Measurements from ENCODE around the gene CELA3B. TPM values are rescaled to one million over a fixed set of nuclear protein-coding genes. Genes with fewer than 3 reads are reported as not detected.

CELA3B gene
- total RNA-seq, 4 donors from 2014 or later, result not detected

GRCh38 chr1:21944733-21945073 lies 32.1 kb upstream of the CELA3B start:
- Histone ChIP-seq H3K4me1 (peaks cover 5 to 7% of the 10 kb centered on the region in 2 donors), H3K27me3 (no peaks in the 10 kb centered on the region), H3K9me3 (no peaks in the 10 kb centered on the region), H3K4me3 (replicated peaks in 1 of 3) (no peak overlapping the region), H3K27ac (no peak overlapping the region), H3K36me3 (no peaks in the 10 kb centered on the region)
- 69 to 93% methylated on average over 3 of the region's 3 CpGs for WGBS, 2 donors
- TF ChIP-seq POLR2A (IDR thresholded peaks at IDR 0.05), result no peak
- no peak for TF ChIP-seq CTCF (IDR thresholded peaks at IDR 0.05)
- intact Hi-C loops (cut with DNase I), result no loop called here
- no peak for DNase-seq

- Histone ChIP-seq H3K36me3 (no peaks in the 10 kb centered on the region), H3K4me3 (replicated peaks in 1 of 3) (no peak overlapping the region), H3K9me3 (no peaks in the 10 kb centered on the region), H3K4me1 (no peaks in the 10 kb centered on the region), H3K27me3 (no peaks in the 10 kb centered on the region), H3K27ac (no peak overlapping the region)
- TF ChIP-seq POLR2A (IDR thresholded peaks at IDR 0.05), result no peak
- TF ChIP-seq CTCF (IDR thresholded peaks at IDR 0.05), result no peak
- DNase-seq, result peak in 1 of 2 donors; percentile 28
- 64 to 93% methylated on average over 4 to 9 of the region's 11 CpGs for WGBS, 2 donors
- intact Hi-C loops (cut with DNase I), result no loop called here
These were observed 29.8 kb upstream of the CELA3B start for GRCh38 chr1:21946836-21947587.

GRCh38 chr1:21950734-21951133 lies 26.1 kb upstream of the CELA3B start:
- intact Hi-C loops (cut with DNase I), result loop anchor here (5.0 to 10.0 kb wide), 2 partner anchors 38 to 286 kb away; partner anchors contain the start of gene RAP1GAP
- TF ChIP-seq POLR2A (IDR thresholded peaks at IDR 0.05) (no peak), CTCF (IDR thresholded peaks at IDR 0.05) (no peak)
- Histone ChIP-seq H3K36me3 (no peaks in the 10 kb centered on the region), H3K4me1 (peaks cover 0 to 4% of the 10 kb centered on the region in 2 donors), H3K27me3 (no peaks in the 10 kb centered on the region), H3K9me3 (no peaks in the 10 kb centered on the region), H3K27ac (no peak overlapping the region), H3K4me3 (replicated peaks in 1 of 3) (no peak overlapping the region)
- DNase-seq, result no peak
- 93 to 98% methylated on average over 5 to 7 of the region's 7 CpGs for WGBS, 2 donors

GRCh38 chr1:21951226-21951870 lies 25.5 kb upstream of the CELA3B start:
- Histone ChIP-seq H3K27ac (no peak overlapping the region), H3K4me3 (replicated peaks in 1 of 3) (no peak overlapping the region), H3K27me3 (no peaks in the 10 kb centered on the region), H3K9me3 (no peaks in the 10 kb centered on the region), H3K36me3 (no peaks in the 10 kb centered on the region), H3K4me1 (peaks cover 3 to 10% of the 10 kb centered on the region in 2 donors)
- 87 to 88% methylated on average over 10 to 12 of the region's 12 CpGs for WGBS, 2 donors
- DNase-seq, result no peak
- intact Hi-C loops (cut with DNase I), result loop anchor here (5.0 to 10.0 kb wide), 2 partner anchors 39 to 287 kb away; partner anchors contain the start of gene RAP1GAP
- TF ChIP-seq POLR2A (IDR thresholded peaks at IDR 0.05) (no peak), CTCF (IDR thresholded peaks at IDR 0.05) (no peak)

Data from thyroid gland (tissue), 4 donors.